ENCODE results near the gene DIAPH2. TPM values are rescaled to one million over a fixed set of nuclear protein-coding genes. Genes with fewer than 3 reads are reported as not detected.
A peak's percentile ranks its signal among the peaks of the same experiment; 100 is the strongest.

DIAPH2 gene
- 10 to 100 TPM in 7 of 10 donors, 1 to 10 TPM in 3; 8.5 to 11.5 (median 10.1) TPM for polyA plus RNA-seq (ENCODE audit: insufficient read length in 10 of 10)
- long read RNA-seq, donor 1 = 0 reads
- long read RNA-seq, donor 2, full-length matches to known transcripts = 1 of 1 reads
- long read RNA-seq, donor 2, partial matches to known transcripts = 0 of 1 reads
- long read RNA-seq, donor 2, other reads (novel, unspliced or antisense) = 0 of 1 reads
- long read RNA-seq, donor 3 = 0 reads
- long read RNA-seq, donor 4, full-length matches to known transcripts = 1 of 1 reads
- long read RNA-seq, donor 4, partial matches to known transcripts = 0 of 1 reads
- long read RNA-seq, donor 4, other reads (novel, unspliced or antisense) = 0 of 1 reads
- long read RNA-seq, donor 5 = 0 reads
- long read RNA-seq, donor 6, partial matches to known transcripts = 0 of 1 reads
- long read RNA-seq, donor 6, other reads (novel, unspliced or antisense) = 0 of 1 reads
- long read RNA-seq, donor 7 = 0 reads
- long read RNA-seq, donor 8 = 0 reads
- long read RNA-seq, donor 9 = 0 reads

- peak; percentile 59 to 86 (median 69) for DNase-seq
Measured at GRCh38 chrX:96684339-96685209, at the start of gene DIAPH2. Gene DIAPH2, plus strand, starts transcription at chrX:96684842.

GRCh38 chrX:96650023-96650422 is 34.6 kb upstream of the DIAPH2 start:
- no peak for DNase-seq

GRCh38 chrX:96655947-96656623 is 28.6 kb upstream of the DIAPH2 start:
- no peak for DNase-seq

- no peak for DNase-seq
Measured at GRCh38 chrX:96682516-96682915, 2.1 kb upstream of the DIAPH2 start.

GRCh38 chrX:96683997-96684338 is 674 bp upstream of the DIAPH2 start:
- DNase-seq = no peak

GRCh38 chrX:96685210-96686099 is 813 bp downstream of the DIAPH2 start:
- peak; percentile 22 to 81 (median 40) for DNase-seq

- DNase-seq = no peak
Measured at GRCh38 chrX:96687776-96688175, 3.1 kb downstream of the DIAPH2 start.

- DNase-seq = no peak
Measured at GRCh38 chrX:96688789-96689188, 4.1 kb downstream of the DIAPH2 start.

- DNase-seq = peak in 2 of 3 donors; percentile 33 to 60
Measured at GRCh38 chrX:96689991-96690390, 5.3 kb downstream of the DIAPH2 start.

GRCh38 chrX:96692454-96692853 is 7.8 kb downstream of the DIAPH2 start:
- no peak for DNase-seq

- no peak for DNase-seq
Measured at GRCh38 chrX:96692890-96693289, 8.2 kb downstream of the DIAPH2 start.

- DNase-seq = no peak
Measured at GRCh38 chrX:96693407-96693806, 8.8 kb downstream of the DIAPH2 start.

- DNase-seq = no peak
Measured at GRCh38 chrX:96696462-96696861, 11.8 kb downstream of the DIAPH2 start.

- no peak for DNase-seq
Measured at GRCh38 chrX:96700625-96701024, 16.0 kb downstream of the DIAPH2 start.

- DNase-seq = no peak
Measured at GRCh38 chrX:96703379-96703778, 18.7 kb downstream of the DIAPH2 start.

- DNase-seq = no peak
Measured at GRCh38 chrX:96703816-96704215, 19.2 kb downstream of the DIAPH2 start.

- no peak for DNase-seq
Measured at GRCh38 chrX:96704629-96705028, 20.0 kb downstream of the DIAPH2 start.

- DNase-seq = no peak
Measured at GRCh38 chrX:96705905-96706304, 21.3 kb downstream of the DIAPH2 start.

- DNase-seq = peak in 1 of 3 donors; percentile 25
Measured at GRCh38 chrX:96707804-96708203, 23.2 kb downstream of the DIAPH2 start.

GRCh38 chrX:96710031-96710430 is 25.4 kb downstream of the DIAPH2 start:
- no peak for DNase-seq

- DNase-seq = no peak
Measured at GRCh38 chrX:96713303-96713702, 28.7 kb downstream of the DIAPH2 start.

Measured in muscle of back (tissue), 13 donors.